Neuronal stem cell (in vitro differentiated cells): Measurements from ENCODE around the gene RARRES2.

ENCODE experiments used
- DNase-seq: peaks from one replicate; pipeline ENCODE4 v3.0.0-alpha.2; 2013; ENCODE audit warnings: low spot score
- H2AFZ ChIP-seq: one replicate; pipeline ENCODE4 v1.6.1; 2013; ENCODE audit warnings: mild to moderate bottlenecking, low read length, inconsistent platforms
- H2AK5ac ChIP-seq: 2 replicates; pipeline ENCODE4 v1.6.1; 2013; ENCODE audit warnings: low read depth, mild to moderate bottlenecking, inconsistent platforms, low read length, moderate library complexity, mixed read lengths
- H2BK120ac ChIP-seq: 2 replicates; pipeline ENCODE4 v1.6.1; 2013; ENCODE audit warnings: low read depth, mild to moderate bottlenecking, inconsistent platforms, low read length, moderate library complexity, mixed read lengths
- H2BK12ac ChIP-seq: one replicate; pipeline ENCODE4 v1.6.1; 2013; ENCODE audit warnings: low read length, inconsistent platforms
- H2BK15ac ChIP-seq: 2 replicates; pipeline ENCODE4 v1.6.1; 2013; ENCODE audit warnings: mild to moderate bottlenecking, low read length, inconsistent platforms, mixed read lengths
- H2BK5ac ChIP-seq: one replicate; pipeline ENCODE4 v1.6.1; 2013; ENCODE audit warnings: inconsistent platforms, mild to moderate bottlenecking, low read length, moderate library complexity
- H3K14ac ChIP-seq: one replicate; pipeline ENCODE4 v1.6.1; 2013; ENCODE audit warnings: low read length, inconsistent platforms
- H3K18ac ChIP-seq: 2 replicates; pipeline ENCODE4 v1.6.1; 2013; ENCODE audit warnings: low read length, inconsistent platforms
- H3K23ac ChIP-seq: 2 replicates; pipeline ENCODE4 v1.6.1; 2013; ENCODE audit warnings: low read depth, mild to moderate bottlenecking, mixed read lengths, low read length, inconsistent platforms; ENCODE audit not compliant: poor library complexity
- H3K27ac ChIP-seq: replicated peaks from 3 replicates; pipeline ENCODE4 v1.5.1; 2013; ENCODE audit warnings: low read length, inconsistent platforms
- H3K27me3 ChIP-seq, 3 experiments: 2 replicates each; pipeline ENCODE4 v1.6.1; 2013; ENCODE audit warnings: low read length in 3 of 3, mild to moderate bottlenecking in 2 of 3, inconsistent platforms in 1 of 3, low read depth in 1 of 3, mixed read lengths in 1 of 3, moderate library complexity in 1 of 3; ENCODE audit not compliant: control insufficient read depth in 3 of 3, insufficient read depth in 3 of 3
- H3K36me3 ChIP-seq, 2 donors: replicated peaks in 1 of 2; 2 replicates each; pipeline ENCODE4 v1.6.1; 2013; ENCODE audit warnings: low read length in 2 of 2; ENCODE audit not compliant: control insufficient read depth in 2 of 2, insufficient read depth in 2 of 2
- H3K4ac ChIP-seq: 2 replicates; pipeline ENCODE4 v1.6.1; 2013; ENCODE audit warnings: inconsistent platforms, mild to moderate bottlenecking, low read length, moderate library complexity
- H3K4me1 ChIP-seq, 2 donors: 1 replicate in 1 of 2; 2 replicates in 1 of 2; pipeline ENCODE4 v1.6.1; 2013; ENCODE audit warnings: low read length in 2 of 2, low read depth in 1 of 2; ENCODE audit not compliant: control insufficient read depth in 2 of 2, insufficient read depth in 1 of 2
- H3K4me2 ChIP-seq: one replicate; pipeline ENCODE4 v1.6.1; 2013; ENCODE audit warnings: mild to moderate bottlenecking, low read length, inconsistent platforms; ENCODE audit not compliant: insufficient read depth, poor library complexity, severe bottlenecking
- H3K4me3 ChIP-seq, 2 donors: 2 replicates each; pipeline ENCODE4 v1.5.1; 2013; ENCODE audit warnings: low read length in 2 of 2, mild to moderate bottlenecking in 2 of 2, inconsistent platforms in 1 of 2, moderate library complexity in 1 of 2
- H3K79me1 ChIP-seq: one replicate; pipeline ENCODE4 v1.6.1; 2013; ENCODE audit warnings: low read depth, mild to moderate bottlenecking, inconsistent platforms, low read length, moderate library complexity
- H3K9ac ChIP-seq: one replicate; pipeline ENCODE4 v1.6.1; 2013; ENCODE audit warnings: mild to moderate bottlenecking, low read depth, low read length, inconsistent platforms; ENCODE audit not compliant: poor library complexity
- H3K9me3 ChIP-seq, 2 donors: replicated peaks in 1 of 2; 2 replicates each; pipeline versions ENCODE3 to v1.6.1; 2013; ENCODE audit warnings: low read length in 2 of 2, mild to moderate bottlenecking in 2 of 2, inconsistent platforms in 1 of 2, low read depth in 1 of 2, mixed read lengths in 1 of 2, moderate library complexity in 1 of 2; ENCODE audit not compliant: control insufficient read depth in 2 of 2, insufficient read depth in 1 of 2
- H4K8ac ChIP-seq: one replicate; pipeline ENCODE4 v1.6.1; 2013; ENCODE audit warnings: low read depth, mild to moderate bottlenecking, inconsistent platforms, low read length, moderate library complexity
- H4K91ac ChIP-seq: one replicate; pipeline ENCODE4 v1.6.1; 2013; ENCODE audit warnings: low read length, low read depth, mild to moderate bottlenecking, inconsistent platforms; ENCODE audit not compliant: poor library complexity
- WGBS, 2 donors: extraction: QIAGEN DNeasy Blood & Tissue Kit; methylation state at CpG; one replicate each; pipeline ENCODE4 v1.1.7; 2013; ENCODE audit warnings: missing lambda C conversion rate in 2 of 2, mixed read lengths in 1 of 2; ENCODE audit not compliant: insufficient read length in 2 of 2, insufficient replicate concordance in 1 of 2; ENCODE audit errors: extremely low coverage in 2 of 2; 5-methylcytosine and 5-hydroxymethylcytosine counted together

Gene RARRES2

DNA sequence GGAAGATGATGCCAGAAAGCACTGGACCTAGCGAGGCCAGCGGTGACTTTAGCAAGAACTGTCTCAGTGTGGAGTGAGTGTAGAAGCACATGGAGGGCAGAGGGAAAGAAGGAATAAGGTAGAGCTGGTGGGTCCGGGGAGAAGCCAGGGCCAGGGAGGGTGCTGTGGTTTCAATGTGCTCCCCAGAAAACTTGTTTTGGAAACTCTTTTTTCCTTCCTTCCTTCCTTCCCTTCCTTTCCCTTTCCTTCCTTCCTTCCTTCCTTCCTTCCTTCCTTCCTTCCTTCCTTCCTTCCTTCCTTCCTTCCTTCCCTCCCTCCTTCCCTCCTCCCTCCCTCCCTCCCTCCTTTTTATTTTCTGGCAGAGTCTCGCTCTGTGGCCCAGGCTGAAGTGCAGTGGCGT, 5.5 kb upstream of the RARRES2 start:
- Histone ChIP-seq H2AFZ (no peak overlapping the region), H3K79me1 (no peaks in the 10 kb centered on the region), H3K36me3 (no peaks in the 10 kb centered on the region), H4K91ac (no peak overlapping the region), H3K9me3 (peaks cover 3 to 7% of the 10 kb centered on the region in 2 donors), H3K4ac (no peak overlapping the region), H3K18ac (no peak overlapping the region), H3K14ac (no peak overlapping the region), H3K4me1 (peaks cover 0 to 3% of the 10 kb centered on the region in 2 donors), H4K8ac (no peak overlapping the region), H3K27ac (no peak overlapping the region), H3K23ac (no peak overlapping the region), H3K4me3 (peak overlapping the region in 1 of 2 donors; percentile 30), H2BK15ac (no peak overlapping the region), H3K27me3 (peaks cover 5 to 23% (median 18%) of the 10 kb centered on the region in 3 experiments), H2AK5ac (no peak overlapping the region), H2BK120ac (no peak overlapping the region), H3K9ac (no peak overlapping the region), H2BK5ac (no peak overlapping the region), H3K4me2 (no peak overlapping the region), H2BK12ac (no peak overlapping the region)
- DNase-seq: no peak
- no CpG with 5 or more reads among the region's 5 CpGs for WGBS, 2 donors

DNA sequence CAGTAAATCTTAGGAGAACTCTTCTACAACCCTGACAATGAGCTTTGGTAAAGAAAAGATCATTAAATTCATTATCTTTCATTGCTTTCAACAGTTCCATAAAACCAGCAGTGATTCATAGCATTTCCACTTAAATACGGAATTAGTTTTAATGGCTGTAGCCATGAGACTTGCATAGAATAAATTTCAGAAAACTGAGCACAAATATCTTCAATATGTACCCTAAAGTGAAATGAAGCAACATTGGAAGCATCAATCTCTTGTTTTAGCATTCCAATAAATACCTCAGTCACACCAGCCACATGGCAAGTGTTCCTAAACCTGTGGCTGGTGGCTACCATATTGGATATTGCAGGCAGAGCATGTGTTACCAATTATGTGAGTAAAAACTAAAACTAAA, 3.6 kb upstream of the RARRES2 start:
- no peak overlapping the region for H3K4me2 ChIP-seq
- peaks cover 13 to 36% (median 25%) of the 10 kb centered on the region in 3 experiments for H3K27me3 ChIP-seq
- no peak overlapping the region for H3K9ac ChIP-seq
- H2BK120ac ChIP-seq: no peak overlapping the region
- no peaks in the 10 kb centered on the region for H3K79me1 ChIP-seq
- DNase-seq: no peak
- no peak overlapping the region for H2BK12ac ChIP-seq
- no peak overlapping the region for H2BK15ac ChIP-seq
- no peak overlapping the region for H4K91ac ChIP-seq
- H2AFZ ChIP-seq: no peak overlapping the region
- no peaks in the 10 kb centered on the region for H3K36me3 ChIP-seq
- no peak overlapping the region for H2BK5ac ChIP-seq
- no peak overlapping the region for H3K18ac ChIP-seq
- peaks cover 5 to 7% of the 10 kb centered on the region in 2 donors for H3K4me1 ChIP-seq
- no peak overlapping the region for H2AK5ac ChIP-seq
- no peak overlapping the region for H3K27ac ChIP-seq
- no peak overlapping the region for H4K8ac ChIP-seq
- no peak overlapping the region for H3K23ac ChIP-seq
- H3K4me3 ChIP-seq: no peak overlapping the region
- no peak overlapping the region for H3K14ac ChIP-seq
- no peak overlapping the region for H3K4ac ChIP-seq
- peaks cover 3 to 7% of the 10 kb centered on the region in 2 donors for H3K9me3 ChIP-seq
- no CpG with 5 or more reads among the region's 1 CpG for WGBS, 2 donors

DNA sequence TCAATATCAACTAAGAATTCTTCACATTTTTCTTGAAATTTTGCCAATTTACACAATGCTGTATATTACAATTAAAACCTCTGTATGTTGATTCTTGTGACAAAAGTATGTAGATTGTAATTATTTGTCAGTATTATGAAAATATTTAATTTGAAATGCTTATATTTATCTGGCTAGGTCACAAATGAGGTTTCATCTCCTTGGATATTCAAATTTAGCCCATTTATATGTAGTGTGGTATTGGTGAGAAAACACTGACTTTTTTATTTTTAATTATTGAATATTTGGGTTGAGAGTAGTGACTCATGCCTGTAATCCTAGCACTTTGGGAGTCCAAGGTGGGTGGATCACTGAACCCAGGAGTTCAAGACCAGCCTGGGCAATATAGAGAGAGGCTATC, 2.9 kb upstream of the RARRES2 start:
- H3K4me3 ChIP-seq: no peak overlapping the region
- H2BK12ac ChIP-seq: no peak overlapping the region
- DNase-seq: no peak
- H3K4ac ChIP-seq: no peak overlapping the region
- no peak overlapping the region for H4K8ac ChIP-seq
- no peak overlapping the region for H3K4me2 ChIP-seq
- no peaks in the 10 kb centered on the region for H3K36me3 ChIP-seq
- no peak overlapping the region for H4K91ac ChIP-seq
- no peak overlapping the region for H3K23ac ChIP-seq
- no peak overlapping the region for H2BK5ac ChIP-seq
- no peak overlapping the region for H2BK120ac ChIP-seq
- H2AK5ac ChIP-seq: no peak overlapping the region
- H3K14ac ChIP-seq: no peak overlapping the region
- H3K9ac ChIP-seq: no peak overlapping the region
- no peak overlapping the region for H2AFZ ChIP-seq
- peaks cover 13 to 43% (median 31%) of the 10 kb centered on the region in 3 experiments for H3K27me3 ChIP-seq
- H3K79me1 ChIP-seq: no peaks in the 10 kb centered on the region
- no peak overlapping the region for H3K18ac ChIP-seq
- H2BK15ac ChIP-seq: no peak overlapping the region
- H3K4me1 ChIP-seq: peaks cover 7 to 10% of the 10 kb centered on the region in 2 donors
- H3K27ac ChIP-seq: no peak overlapping the region
- peaks cover 3 to 7% of the 10 kb centered on the region in 2 donors for H3K9me3 ChIP-seq

DNA sequence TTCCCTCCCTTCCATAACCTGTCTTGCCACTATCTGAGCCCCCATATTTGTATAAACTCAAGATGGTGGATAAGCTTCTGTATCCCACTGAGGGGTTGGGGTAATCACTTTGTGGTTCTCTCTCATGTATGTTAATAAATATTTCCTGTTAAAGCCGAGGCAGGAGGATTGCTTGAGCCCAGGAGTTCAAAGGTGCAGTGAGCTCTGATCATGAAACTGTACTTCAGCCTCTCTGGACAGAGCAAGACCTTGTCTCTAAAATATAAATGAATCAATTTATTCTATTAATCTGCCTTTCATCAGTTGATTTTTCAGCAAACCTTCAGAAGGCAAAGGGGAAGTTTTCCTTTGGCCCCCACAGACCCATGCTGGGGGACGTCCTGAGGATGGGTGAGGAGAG, 1.8 kb upstream of the RARRES2 start:
- DNase-seq: no peak
- Histone ChIP-seq H3K4me2 (no peak overlapping the region), H2BK12ac (no peak overlapping the region), H2BK5ac (no peak overlapping the region), H3K4me1 (peaks cover 7 to 10% of the 10 kb centered on the region in 2 donors), H3K23ac (no peak overlapping the region), H3K4me3 (no peak overlapping the region), H2AK5ac (no peak overlapping the region), H3K9ac (no peak overlapping the region), H4K91ac (no peak overlapping the region), H3K27me3 (peaks cover 13 to 49% (median 37%) of the 10 kb centered on the region in 3 experiments), H3K9me3 (peaks cover 3 to 5% of the 10 kb centered on the region in 2 donors), H3K36me3 (no peaks in the 10 kb centered on the region), H3K14ac (no peak overlapping the region), H3K18ac (no peak overlapping the region), H4K8ac (no peak overlapping the region), H3K27ac (no peak overlapping the region), H2BK15ac (no peak overlapping the region), H2AFZ (no peak overlapping the region), H3K79me1 (no peaks in the 10 kb centered on the region), H3K4ac (no peak overlapping the region), H2BK120ac (no peak overlapping the region)
- WGBS, 2 donors: no CpG with 5 or more reads among the region's 2 CpGs
